ENCODE results near the gene ITGA8. TPM values are rescaled to one million over a fixed set of nuclear protein-coding genes. Genes with fewer than 3 reads are reported as not detected.

The ITGA8 gene
- total RNA-seq, 2 experiments from 2014 or later = not detected

- peaks cover 38% of the 10 kb centered on the region for H3K27me3 Mint-ChIP-seq
- H3K4me1 Mint-ChIP-seq (ENCODE audit: low read depth) = no peaks in the 10 kb centered on the region
- H3K27me3 ChIP-seq (ENCODE audit: control insufficient read depth in 1 of 2, insufficient read depth in 2 of 2, low read length in 2 of 2) = peaks cover 3 to 4% of the 10 kb centered on the region in 2 experiments
- no peaks in the 10 kb centered on the region for H3K4me1 ChIP-seq (ENCODE audit: insufficient read depth, low read length)
- DNase-seq (no peak), ATAC-seq (ENCODE audit: poor library complexity) (no peak)
- no peaks in the 10 kb centered on the region for H3K9me3 Mint-ChIP-seq
- ChIA-PET POLR2A (no interaction called here), CTCF (no interaction called here)
- no peak overlapping the region for H3K27ac Mint-ChIP-seq
- H3K9me3 ChIP-seq (ENCODE audit: control insufficient read depth in 1 of 2, insufficient read depth in 1 of 2, low read length in 2 of 2) = no peaks in the 10 kb centered on the region
- H3K36me3 Mint-ChIP-seq (ENCODE audit: low read depth) = no peaks in the 10 kb centered on the region
- no peak for TF ChIP-seq CTCF (IDR thresholded peaks at IDR 0.05)
- H3K4me3 ChIP-seq (ENCODE audit: low read length) = no peak overlapping the region
- no peak overlapping the region for H3K4me3 Mint-ChIP-seq
- H3K27ac ChIP-seq (ENCODE audit: low read depth in 1 of 2, low read length in 2 of 2) = no peak overlapping the region
- no peaks in the 10 kb centered on the region for H3K36me3 ChIP-seq (ENCODE audit: insufficient read depth, low read length)
- intact Hi-C loops (cut with DNase I, micrococcal nuclease) = no loop called here
Measured at GRCh38 chr10:15603446-15604011, 116.2 kb downstream of the ITGA8 start.

DNA sequence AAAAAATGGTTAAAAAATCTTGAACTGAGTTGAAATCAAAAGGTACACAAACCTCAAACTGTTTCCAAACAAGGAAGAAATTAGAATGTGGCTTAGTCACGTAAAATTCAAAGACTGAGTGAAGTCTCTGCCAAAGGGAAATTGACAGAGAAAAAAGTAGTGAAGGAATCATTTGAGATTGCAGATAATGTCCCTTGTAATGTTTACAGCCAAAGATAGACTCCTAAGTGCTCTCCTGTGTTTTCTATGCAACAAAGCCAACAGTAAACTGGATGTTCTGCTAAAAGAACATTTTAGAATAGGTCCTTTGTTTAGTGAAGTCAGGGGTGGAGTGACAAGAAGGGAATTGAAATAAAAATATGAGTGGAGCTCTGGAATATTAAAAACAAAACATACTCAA is 117.9 kb downstream of the ITGA8 start:
- ChIA-PET POLR2A (no interaction called here), CTCF (no interaction called here)
- H3K27ac ChIP-seq (ENCODE audit: low read depth in 1 of 2, low read length in 2 of 2) = no peak overlapping the region
- no peak for TF ChIP-seq CTCF (IDR thresholded peaks at IDR 0.05)
- no peak overlapping the region for H3K27ac Mint-ChIP-seq
- H3K27me3 ChIP-seq (ENCODE audit: control insufficient read depth in 1 of 2, insufficient read depth in 2 of 2, low read length in 2 of 2) = peaks cover 3 to 4% of the 10 kb centered on the region in 2 experiments
- no peaks in the 10 kb centered on the region for H3K4me1 ChIP-seq (ENCODE audit: insufficient read depth, low read length)
- H3K36me3 ChIP-seq (ENCODE audit: insufficient read depth, low read length) = no peaks in the 10 kb centered on the region
- no peak overlapping the region for H3K4me3 Mint-ChIP-seq
- no peaks in the 10 kb centered on the region for H3K9me3 ChIP-seq (ENCODE audit: control insufficient read depth in 1 of 2, insufficient read depth in 1 of 2, low read length in 2 of 2)
- intact Hi-C loops (cut with DNase I, micrococcal nuclease) = no loop called here
- H3K27me3 Mint-ChIP-seq = peaks cover 45% of the 10 kb centered on the region
- DNase-seq (no peak), ATAC-seq (ENCODE audit: poor library complexity) (no peak)
- no peaks in the 10 kb centered on the region for H3K9me3 Mint-ChIP-seq
- H3K4me3 ChIP-seq (ENCODE audit: low read length) = no peak overlapping the region
- no peaks in the 10 kb centered on the region for H3K36me3 Mint-ChIP-seq (ENCODE audit: low read depth)
- H3K4me1 Mint-ChIP-seq (ENCODE audit: low read depth) = no peaks in the 10 kb centered on the region

DNA sequence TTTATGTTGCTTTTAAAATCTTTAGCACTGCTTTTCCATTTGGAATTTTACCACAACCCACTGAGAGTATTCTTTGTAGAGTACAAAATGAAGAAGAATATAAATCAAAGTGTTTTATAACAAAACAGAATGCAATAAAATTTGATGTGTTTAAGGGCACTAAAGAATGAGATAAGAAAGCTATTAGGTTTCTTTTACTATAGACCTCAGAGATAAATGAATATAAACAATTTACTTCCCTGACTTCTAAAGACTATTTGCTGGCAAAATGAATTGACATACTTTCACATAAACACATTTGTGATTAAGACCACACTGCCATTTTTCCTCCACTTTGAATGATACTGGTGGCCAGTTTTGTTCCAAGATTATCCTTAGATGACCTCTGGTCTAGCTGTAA is 124.5 kb downstream of the ITGA8 start:
- ChIA-PET CTCF (interaction anchor here (1.4 kb wide), 1 partner anchor 12 kb away, joined by 3 read pairs; no protein-coding TSS in a partner anchor), POLR2A (no interaction called here)

More for the DNA sequence above, 124.5 kb downstream of the ITGA8 start:
- H3K9me3 Mint-ChIP-seq = no peaks in the 10 kb centered on the region
- H3K4me3 Mint-ChIP-seq = no peak overlapping the region
- no peak for TF ChIP-seq CTCF (IDR thresholded peaks at IDR 0.05)
- Histone ChIP-seq H3K27me3 (ENCODE audit: control insufficient read depth in 1 of 2, insufficient read depth in 2 of 2, low read length in 2 of 2) (no peaks in the 10 kb centered on the region), H3K4me1 (ENCODE audit: insufficient read depth, low read length) (no peaks in the 10 kb centered on the region), H3K9me3 (ENCODE audit: control insufficient read depth in 1 of 2, insufficient read depth in 1 of 2, low read length in 2 of 2) (no peaks in the 10 kb centered on the region), H3K27ac (ENCODE audit: low read depth in 1 of 2, low read length in 2 of 2) (no peak overlapping the region), H3K36me3 (ENCODE audit: insufficient read depth, low read length) (no peaks in the 10 kb centered on the region), H3K4me3 (ENCODE audit: low read length) (no peak overlapping the region)
- ATAC-seq (ENCODE audit: poor library complexity) = no peak
- no peaks in the 10 kb centered on the region for H3K4me1 Mint-ChIP-seq (ENCODE audit: low read depth)
- no peaks in the 10 kb centered on the region for H3K36me3 Mint-ChIP-seq (ENCODE audit: low read depth)
- intact Hi-C loops (cut with DNase I, micrococcal nuclease) = no loop called here
- H3K27ac Mint-ChIP-seq = no peak overlapping the region
- peaks cover 28% of the 10 kb centered on the region for H3K27me3 Mint-ChIP-seq
- DNase-seq = no peak
